ENCODE measurements around the gene LLGL1. TPM values are rescaled to one million over a fixed set of nuclear protein-coding genes. Genes with fewer than 3 reads are reported as not detected.
A peak's percentile ranks its signal among the peaks of the same experiment; 100 is the strongest.

LLGL1 gene
- total RNA-seq, 1 donor from 2014 or later = 57.2 TPM

DNA sequence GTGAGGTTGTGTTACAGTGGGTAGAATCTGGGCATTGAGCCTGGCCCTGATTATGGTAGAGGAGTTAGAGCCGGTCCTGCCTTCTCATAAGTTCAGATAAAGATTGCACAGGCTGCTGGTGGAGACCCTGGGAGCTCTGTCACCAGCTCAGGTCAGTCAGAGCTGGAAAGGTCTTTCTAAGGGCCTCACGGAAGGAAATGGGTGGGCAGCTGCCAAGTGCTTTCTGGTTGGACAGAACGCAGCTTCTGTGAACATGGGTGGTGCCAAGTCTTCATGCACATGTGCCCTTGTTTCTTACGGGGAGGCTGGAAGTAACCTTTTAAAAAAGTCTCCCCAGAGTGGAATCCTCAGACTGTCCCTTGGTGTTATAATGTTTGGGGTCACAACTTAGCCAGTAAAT, 26.9 kb upstream of the LLGL1 start:
- Mint-ChIP-seq H3K9me3 (ENCODE audit: unreplicated experiment) (no peaks in the 10 kb centered on the region), H3K4me3 (ENCODE audit: unreplicated experiment) (peak overlapping the region; percentile 29), H3K27ac (ENCODE audit: unreplicated experiment) (peak overlapping the region; percentile 27), H3K4me1 (ENCODE audit: unreplicated experiment) (no peaks in the 10 kb centered on the region), H3K27me3 (ENCODE audit: unreplicated experiment) (peaks cover 2% of the 10 kb centered on the region), H3K36me3 (ENCODE audit: low read depth, unreplicated experiment) (peaks cover 33% of the 10 kb centered on the region)
- DNase-seq (ENCODE audit: low spot score) = no peak
- TF ChIP-seq, protein P1, sequence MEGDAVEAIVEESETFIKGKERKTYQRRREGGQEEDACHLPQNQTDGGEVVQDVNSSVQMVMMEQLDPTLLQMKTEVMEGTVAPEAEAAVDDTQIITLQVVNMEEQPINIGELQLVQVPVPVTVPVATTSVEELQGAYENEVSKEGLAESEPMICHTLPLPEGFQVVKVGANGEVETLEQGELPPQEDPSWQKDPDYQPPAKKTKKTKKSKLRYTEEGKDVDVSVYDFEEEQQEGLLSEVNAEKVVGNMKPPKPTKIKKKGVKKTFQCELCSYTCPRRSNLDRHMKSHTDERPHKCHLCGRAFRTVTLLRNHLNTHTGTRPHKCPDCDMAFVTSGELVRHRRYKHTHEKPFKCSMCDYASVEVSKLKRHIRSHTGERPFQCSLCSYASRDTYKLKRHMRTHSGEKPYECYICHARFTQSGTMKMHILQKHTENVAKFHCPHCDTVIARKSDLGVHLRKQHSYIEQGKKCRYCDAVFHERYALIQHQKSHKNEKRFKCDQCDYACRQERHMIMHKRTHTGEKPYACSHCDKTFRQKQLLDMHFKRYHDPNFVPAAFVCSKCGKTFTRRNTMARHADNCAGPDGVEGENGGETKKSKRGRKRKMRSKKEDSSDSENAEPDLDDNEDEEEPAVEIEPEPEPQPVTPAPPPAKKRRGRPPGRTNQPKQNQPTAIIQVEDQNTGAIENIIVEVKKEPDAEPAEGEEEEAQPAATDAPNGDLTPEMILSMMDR (IDR thresholded peaks at IDR 0.05; ENCODE audit: unreplicated experiment) = no peak

DNA sequence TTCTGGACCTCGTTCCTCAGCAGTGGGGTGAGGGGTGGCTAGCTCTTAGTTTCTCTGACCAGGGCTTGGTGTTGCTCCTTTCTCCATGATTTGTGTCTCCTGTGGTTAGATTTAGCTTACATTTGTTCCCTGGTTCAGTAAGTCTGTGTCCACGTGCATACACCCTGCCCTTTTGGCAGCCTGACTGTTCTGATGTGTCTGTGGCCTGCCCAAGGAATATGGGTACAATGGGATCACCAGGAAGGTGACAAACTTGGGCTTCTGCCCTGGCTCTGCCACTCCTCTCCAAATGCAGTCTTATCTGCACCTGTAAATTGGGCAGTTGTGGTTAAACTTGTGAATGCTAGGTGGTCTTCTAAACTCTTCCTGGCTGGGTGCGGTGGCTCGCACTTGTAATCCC, 24.3 kb upstream of the LLGL1 start:
- DNase-seq (ENCODE audit: low spot score) = no peak
- H3K27ac Mint-ChIP-seq (ENCODE audit: unreplicated experiment) = no peak overlapping the region
- H3K9me3 Mint-ChIP-seq (ENCODE audit: unreplicated experiment) = no peaks in the 10 kb centered on the region
- H3K36me3 Mint-ChIP-seq (ENCODE audit: low read depth, unreplicated experiment) = peaks cover 31% of the 10 kb centered on the region
- no peak overlapping the region for H3K4me3 Mint-ChIP-seq (ENCODE audit: unreplicated experiment)
- no peaks in the 10 kb centered on the region for H3K4me1 Mint-ChIP-seq (ENCODE audit: unreplicated experiment)
- TF ChIP-seq, protein P1 (IDR thresholded peaks at IDR 0.05; ENCODE audit: unreplicated experiment) = no peak
- H3K27me3 Mint-ChIP-seq (ENCODE audit: unreplicated experiment) = peaks cover 4% of the 10 kb centered on the region

DNA sequence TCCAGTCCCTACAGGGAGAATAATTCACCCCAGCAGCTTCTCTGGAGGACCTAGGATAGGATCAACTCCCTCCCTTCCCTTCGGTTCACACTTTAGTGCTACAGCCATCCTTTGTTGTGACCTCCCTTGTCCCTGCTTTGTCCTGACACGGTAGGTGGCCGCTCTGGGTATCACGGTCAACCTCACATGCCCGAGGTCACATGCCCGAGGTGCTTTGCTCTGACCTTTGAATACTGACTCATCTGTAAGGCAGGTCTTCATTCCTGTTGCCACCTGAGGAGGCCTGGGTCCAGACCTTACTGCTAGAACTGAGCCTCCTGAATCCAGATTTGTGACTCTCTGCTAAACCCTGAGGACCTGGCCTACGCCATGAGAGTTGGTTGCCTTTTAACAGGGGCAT, 22.1 kb upstream of the LLGL1 start:
- H3K27me3 Mint-ChIP-seq (ENCODE audit: unreplicated experiment) = peaks cover 8% of the 10 kb centered on the region
- no peak overlapping the region for H3K4me3 Mint-ChIP-seq (ENCODE audit: unreplicated experiment)
- H3K9me3 Mint-ChIP-seq (ENCODE audit: unreplicated experiment) = no peaks in the 10 kb centered on the region
- TF ChIP-seq, protein P1 (IDR thresholded peaks at IDR 0.05; ENCODE audit: unreplicated experiment) = no peak
- peaks cover 30% of the 10 kb centered on the region for H3K36me3 Mint-ChIP-seq (ENCODE audit: low read depth, unreplicated experiment)
- no peak for DNase-seq (ENCODE audit: low spot score)
- no peak overlapping the region for H3K27ac Mint-ChIP-seq (ENCODE audit: unreplicated experiment)
- H3K4me1 Mint-ChIP-seq (ENCODE audit: unreplicated experiment) = no peaks in the 10 kb centered on the region

DNA sequence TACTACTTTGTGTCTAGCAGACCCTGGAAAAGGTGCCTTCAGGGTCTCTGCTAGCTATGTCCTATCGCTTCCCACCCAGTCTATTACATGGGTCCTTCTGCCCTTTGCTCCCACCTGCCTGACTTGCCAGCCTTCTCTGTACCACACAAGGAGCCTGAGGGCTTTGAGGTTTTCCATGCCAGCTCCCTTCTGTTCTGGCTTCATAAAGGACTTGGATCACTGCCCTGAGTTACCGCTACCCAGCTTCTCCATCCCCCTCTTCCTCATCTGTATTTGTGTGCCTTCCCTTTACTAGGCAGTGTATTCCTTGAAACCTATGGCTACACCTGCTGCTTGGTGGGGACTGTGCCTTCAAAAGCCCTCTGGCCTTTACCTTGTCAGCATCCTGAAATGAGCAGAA, 19.6 kb upstream of the LLGL1 start:
- peaks cover 6% of the 10 kb centered on the region for H3K27me3 Mint-ChIP-seq (ENCODE audit: unreplicated experiment)
- peak overlapping the region; percentile 23 for H3K4me3 Mint-ChIP-seq (ENCODE audit: unreplicated experiment)
- H3K4me1 Mint-ChIP-seq (ENCODE audit: unreplicated experiment) = no peaks in the 10 kb centered on the region
- no peak overlapping the region for H3K27ac Mint-ChIP-seq (ENCODE audit: unreplicated experiment)
- H3K9me3 Mint-ChIP-seq (ENCODE audit: unreplicated experiment) = no peaks in the 10 kb centered on the region
- TF ChIP-seq, protein P1 (IDR thresholded peaks at IDR 0.05; ENCODE audit: unreplicated experiment) = no peak
- no peak for DNase-seq (ENCODE audit: low spot score)
- peaks cover 31% of the 10 kb centered on the region for H3K36me3 Mint-ChIP-seq (ENCODE audit: low read depth, unreplicated experiment)

DNA sequence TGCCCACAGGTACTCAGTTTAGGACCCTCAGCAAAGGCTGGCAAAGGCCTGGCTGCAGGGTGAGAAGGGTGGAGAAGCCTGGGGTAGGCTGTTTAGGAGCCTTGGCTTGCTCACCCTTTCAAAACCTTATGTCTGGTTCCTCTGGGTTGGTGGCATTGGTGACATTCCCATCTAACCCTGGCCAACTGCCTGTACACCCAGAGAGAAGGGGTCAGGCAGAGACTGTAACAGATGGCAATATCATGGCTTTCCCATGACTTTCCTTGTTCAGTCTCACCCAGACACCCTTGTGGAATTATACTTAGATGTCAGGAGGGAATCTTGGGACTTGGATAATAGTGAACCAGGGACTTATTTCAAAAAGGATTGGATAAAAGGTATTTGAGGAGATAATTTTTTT, 18.5 kb upstream of the LLGL1 start:
- no peak for DNase-seq (ENCODE audit: low spot score)
- TF ChIP-seq, protein P1 (IDR thresholded peaks at IDR 0.05; ENCODE audit: unreplicated experiment) = no peak
- H3K36me3 Mint-ChIP-seq (ENCODE audit: low read depth, unreplicated experiment) = peaks cover 27% of the 10 kb centered on the region
- H3K27ac Mint-ChIP-seq (ENCODE audit: unreplicated experiment) = no peak overlapping the region
- no peak overlapping the region for H3K4me3 Mint-ChIP-seq (ENCODE audit: unreplicated experiment)
- H3K4me1 Mint-ChIP-seq (ENCODE audit: unreplicated experiment) = no peaks in the 10 kb centered on the region
- H3K27me3 Mint-ChIP-seq (ENCODE audit: unreplicated experiment) = peaks cover 5% of the 10 kb centered on the region
- H3K9me3 Mint-ChIP-seq (ENCODE audit: unreplicated experiment) = no peaks in the 10 kb centered on the region
